ENCODE measurements around the gene RND2. TPM values are rescaled to one million over a fixed set of nuclear protein-coding genes. Genes with fewer than 3 reads are reported as not detected.

The RND2 gene
- total and polyA plus RNA-seq, 2 experiments from 2014 or later = 18.5 to 22.9 TPM

- Histone ChIP-seq H3K4me1 (ENCODE audit: insufficient read depth) (no peaks in the 10 kb centered on the region), H3K27ac (ENCODE audit: low read depth) (no peak overlapping the region)
- no peak for ATAC-seq
These were observed 33.6 kb upstream of the RND2 start for GRCh38 chr17:42991471-42991870.

More at GRCh38 chr17:42991471-42991870, 33.6 kb upstream of the RND2 start:
- Histone ChIP-seq H3K4me2 (no peak overlapping the region), H3K27me3 (ENCODE audit: insufficient read depth) (no peaks in the 10 kb centered on the region), H3F3A (replicated peaks; ENCODE audit: low read depth) (0 out of 2 replicates have a peak, but pooled peaks cover 4% of the 10 kb centered on the region), H3K4me3 (no peak overlapping the region), H4K20me1 (replicated peaks; ENCODE audit: insufficient read depth) (no peaks in the 10 kb centered on the region), H2AFZ (no peak overlapping the region), H3K36me3 (ENCODE audit: insufficient read depth) (peaks cover 30% of the 10 kb centered on the region), H3K79me2 (replicated peaks; ENCODE audit: insufficient read depth) (no peaks in the 10 kb centered on the region), H3K9me2 (ENCODE audit: insufficient read depth) (no peaks in the 10 kb centered on the region)
- peaks cover 67% of the 10 kb centered on the region for H3K36me3 Mint-ChIP-seq (ENCODE audit: low read depth)
- H3K27me3 Mint-ChIP-seq (ENCODE audit: insufficient read depth, low read depth, poor library complexity) = no peaks in the 10 kb centered on the region
- TF ChIP-seq ZNF462 (CRISPR knock-in tag; IDR thresholded peaks at IDR 0.05) (no peak), EZH2 (IDR thresholded peaks at IDR 0.05; ENCODE audit: low read depth, unreplicated experiment) (no peak), JUNB (IDR thresholded peaks at IDR 0.05; ENCODE audit: unreplicated experiment) (no peak), ZNF114 (CRISPR knock-in tag; IDR thresholded peaks at IDR 0.05) (no peak), STAT1 (IDR thresholded peaks at IDR 0.05; ENCODE audit: unreplicated experiment) (no peak), ETS1 (IDR thresholded peaks at IDR 0.05) (no peak), ZNF331 (CRISPR knock-in tag; IDR thresholded peaks at IDR 0.05; ENCODE audit: low read depth) (no peak), POLR2AphosphoS5 (IDR thresholded peaks at IDR 0.05; ENCODE audit: low read depth) (no peak), EZH2phosphoT487 (IDR thresholded peaks at IDR 0.05; ENCODE audit: unreplicated experiment) (no peak), CREB1 (CRISPR knock-in tag; IDR thresholded peaks at IDR 0.05; ENCODE audit: low read depth) (no peak), CTCF (conservative IDR thresholded peaks at IDR 0.05; ENCODE audit: low read depth in 2 of 2) (no peak), REST (IDR thresholded peaks at IDR 0.05; ENCODE audit: unreplicated experiment) (no peak), NANOG (IDR thresholded peaks at IDR 0.05; ENCODE audit: borderline replicate concordance) (no peak)
- no peak overlapping the region for H3K27ac Mint-ChIP-seq
- no peaks in the 10 kb centered on the region; the same call in 2 of the 3 replicates for H3K9me3 Mint-ChIP-seq
- DNase-seq (ENCODE audit: low spot score) = no peak
- H3K4me3 Mint-ChIP-seq = no peak overlapping the region
- no peaks in the 10 kb centered on the region for H3K4me1 Mint-ChIP-seq

Measured in GM23338 (cell line).